RWPE2 (cell line): ENCODE data around the gene DSCAM.

Experiments
- ATAC-seq: fragments of 200-7000 bp; cut with Tn5 transposase; 3 replicates; pipeline ENCODE4 v1.9.1; 2021; ENCODE audit warnings: low read depth
- DNase-seq: peaks from one replicate; pipeline ENCODE4 v3.0.0-alpha.2; 2020; ENCODE audit warnings: low spot score
- H3K27ac ChIP-seq: fragments of 450-650 bp; 2 replicates; pipeline ENCODE4 v1.5.1; 2017; ENCODE audit warnings: mild to moderate bottlenecking; ENCODE audit not compliant: poor library complexity, severe bottlenecking
- H3K27me3 ChIP-seq: fragments of 250-450 bp; sonication (Bioruptor Pico); 2 replicates; pipeline ENCODE4 v1.5.1; 2021; ENCODE audit warnings: mild to moderate bottlenecking, moderate library complexity; ENCODE audit not compliant: insufficient read depth, poor library complexity, severe bottlenecking
- H3K36me3 ChIP-seq: fragments of 250-450 bp; sonication (Bioruptor Pico); 2 replicates; pipeline ENCODE4 v1.5.1; 2020; ENCODE audit warnings: low read depth, mild to moderate bottlenecking, moderate library complexity
- H3K4me1 ChIP-seq: fragments of 250-450 bp; sonication (Bioruptor Pico); 2 replicates; pipeline ENCODE4 v1.5.1; 2021; ENCODE audit warnings: mild to moderate bottlenecking, moderate library complexity; ENCODE audit not compliant: insufficient read depth, poor library complexity, severe bottlenecking
- H3K4me3 ChIP-seq: fragments of 250-450 bp; sonication (Bioruptor Pico); 2 replicates; pipeline ENCODE4 v1.5.1; 2021; ENCODE audit warnings: mild to moderate bottlenecking, moderate library complexity; ENCODE audit not compliant: severe bottlenecking
- H3K9me3 ChIP-seq: fragments of 250-450 bp; sonication (Bioruptor Pico); 2 replicates; pipeline ENCODE4 v1.5.1; 2021; ENCODE audit warnings: mild to moderate bottlenecking, moderate library complexity; ENCODE audit not compliant: severe bottlenecking
- CTCF ChIP-seq: fragments of 450-650 bp; IDR thresholded peaks from one replicate; pipeline ENCODE4 v1.5.1; 2017; ENCODE audit warnings: mild to moderate bottlenecking, moderate library complexity; ENCODE audit not compliant: poor library complexity, severe bottlenecking

The DSCAM gene

GRCh38 chr21:40652436-40652835, 194.5 kb downstream of the DSCAM start:
- no peaks in the 10 kb centered on the region for H3K9me3 ChIP-seq
- H3K27me3 ChIP-seq = no peaks in the 10 kb centered on the region
- no peak overlapping the region for H3K4me3 ChIP-seq
- DNase-seq = no peak
- no peak overlapping the region for H3K27ac ChIP-seq
- TF ChIP-seq CTCF = no peak
- H3K36me3 ChIP-seq = no peaks in the 10 kb centered on the region
- no peaks in the 10 kb centered on the region for H3K4me1 ChIP-seq
- ATAC-seq = no peak

GRCh38 chr21:40647706-40648105, 199.3 kb downstream of the DSCAM start:
- H3K4me3 ChIP-seq = no peak overlapping the region
- no peaks in the 10 kb centered on the region for H3K36me3 ChIP-seq
- TF ChIP-seq CTCF = no peak
- no peaks in the 10 kb centered on the region for H3K4me1 ChIP-seq
- ATAC-seq (no peak), DNase-seq (no peak)
- no peaks in the 10 kb centered on the region for H3K9me3 ChIP-seq
- H3K27me3 ChIP-seq = no peaks in the 10 kb centered on the region
- no peak overlapping the region for H3K27ac ChIP-seq

- TF ChIP-seq CTCF = no peak
- Histone ChIP-seq H3K27ac (no peak overlapping the region), H3K4me1 (no peaks in the 10 kb centered on the region), H3K9me3 (no peaks in the 10 kb centered on the region), H3K4me3 (no peak overlapping the region), H3K27me3 (no peaks in the 10 kb centered on the region), H3K36me3 (no peaks in the 10 kb centered on the region)
- DNase-seq = no peak
- ATAC-seq = no peak
Measured at GRCh38 chr21:40646651-40647050, 200.3 kb downstream of the DSCAM start.

- Histone ChIP-seq H3K4me3 (no peak overlapping the region), H3K9me3 (no peaks in the 10 kb centered on the region), H3K36me3 (no peaks in the 10 kb centered on the region), H3K27ac (no peak overlapping the region), H3K27me3 (no peaks in the 10 kb centered on the region), H3K4me1 (no peaks in the 10 kb centered on the region)
- no peak for TF ChIP-seq CTCF
- DNase-seq (no peak), ATAC-seq (no peak)
Measured at GRCh38 chr21:40641042-40641441, 205.9 kb downstream of the DSCAM start.

GRCh38 chr21:40640266-40640789, 206.6 kb downstream of the DSCAM start:
- no peaks in the 10 kb centered on the region for H3K4me1 ChIP-seq
- H3K36me3 ChIP-seq = no peaks in the 10 kb centered on the region
- H3K27me3 ChIP-seq = no peaks in the 10 kb centered on the region
- H3K9me3 ChIP-seq = no peaks in the 10 kb centered on the region
- H3K4me3 ChIP-seq = no peak overlapping the region
- DNase-seq = no peak
- no peak for TF ChIP-seq CTCF
- no peak overlapping the region for H3K27ac ChIP-seq
- no peak for ATAC-seq
